HFFc6 (cell line): ENCODE data around the gene DSG2. TPM values are rescaled to one million over a fixed set of nuclear protein-coding genes. Genes with fewer than 3 reads are reported as not detected.

Experiments
- DNase-seq: peaks from one replicate; pipeline ENCODE4 v3.0.0-alpha.2; 2018
- H3K27ac Mint-ChIP-seq: 2 replicates; pipeline ENCODE4 v1.8.0; 2020; ENCODE audit warnings: mild to moderate bottlenecking, mixed read lengths
- H3K27me3 Mint-ChIP-seq: 2 replicates; pipeline ENCODE4 v1.8.0; 2021; ENCODE audit warnings: mild to moderate bottlenecking, moderate library complexity, mixed read lengths; ENCODE audit not compliant: insufficient read depth
- H3K36me3 Mint-ChIP-seq: 2 replicates; pipeline ENCODE4 v1.8.0; 2021; ENCODE audit warnings: low read depth, mixed read lengths
- H3K4me1 Mint-ChIP-seq: 2 replicates; pipeline ENCODE4 v1.8.0; 2020; ENCODE audit warnings: low read depth, mixed read lengths
- H3K4me3 Mint-ChIP-seq: 2 replicates; pipeline ENCODE4 v1.8.0; 2020; ENCODE audit warnings: mild to moderate bottlenecking, moderate library complexity, mixed read lengths
- H3K9me3 Mint-ChIP-seq: 2 replicates; pipeline ENCODE4 v1.8.0; 2020; ENCODE audit warnings: mild to moderate bottlenecking, mixed read lengths
- total RNA-seq, 6 experiments: library from RNA; stranded (reverse); fragmentation: NEBNext Ultra II Directional; extraction: Animal tissue kit (Norgen Biotek cat#: 25700); gene quantifications; 2 replicates in 1 of 6; 3 replicates in 5 of 6; pipeline ENCODE4 v1.2.3, GENCODE V29; 2021
- TF ChIP-seq, protein P1 (sequence below): fragments of 200-600 bp; sonication (generic); IDR thresholded peaks from 2 replicates; pipeline ENCODE4 v1.5.0; 2021; ENCODE audit warnings: antibody characterized with exemption, mild to moderate bottlenecking

DSG2 gene
- total RNA-seq, 6 experiments from 2014 or later = not detected

DNA sequence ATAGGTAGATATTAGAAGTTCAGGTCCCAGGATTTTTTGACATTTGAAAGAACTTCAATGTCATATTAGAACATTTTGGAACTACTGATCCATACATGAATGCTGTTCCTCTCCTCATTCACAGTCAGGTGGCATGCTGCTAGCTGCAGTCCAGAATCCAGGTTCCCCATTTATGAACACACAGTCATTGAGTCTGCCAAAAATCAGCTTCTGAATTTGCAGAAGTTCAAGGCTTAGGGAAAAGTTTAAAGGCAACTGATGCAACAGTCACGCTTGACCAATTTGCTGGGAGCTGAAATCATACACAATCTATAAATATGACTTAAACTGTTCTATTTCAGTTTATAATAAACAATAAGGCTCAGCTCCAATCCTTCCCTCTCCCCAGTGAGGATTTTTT is 76.4 kb downstream of the DSG2 start:
- H3K36me3 Mint-ChIP-seq = no peaks in the 10 kb centered on the region
- no peak for DNase-seq
- TF ChIP-seq, protein P1, sequence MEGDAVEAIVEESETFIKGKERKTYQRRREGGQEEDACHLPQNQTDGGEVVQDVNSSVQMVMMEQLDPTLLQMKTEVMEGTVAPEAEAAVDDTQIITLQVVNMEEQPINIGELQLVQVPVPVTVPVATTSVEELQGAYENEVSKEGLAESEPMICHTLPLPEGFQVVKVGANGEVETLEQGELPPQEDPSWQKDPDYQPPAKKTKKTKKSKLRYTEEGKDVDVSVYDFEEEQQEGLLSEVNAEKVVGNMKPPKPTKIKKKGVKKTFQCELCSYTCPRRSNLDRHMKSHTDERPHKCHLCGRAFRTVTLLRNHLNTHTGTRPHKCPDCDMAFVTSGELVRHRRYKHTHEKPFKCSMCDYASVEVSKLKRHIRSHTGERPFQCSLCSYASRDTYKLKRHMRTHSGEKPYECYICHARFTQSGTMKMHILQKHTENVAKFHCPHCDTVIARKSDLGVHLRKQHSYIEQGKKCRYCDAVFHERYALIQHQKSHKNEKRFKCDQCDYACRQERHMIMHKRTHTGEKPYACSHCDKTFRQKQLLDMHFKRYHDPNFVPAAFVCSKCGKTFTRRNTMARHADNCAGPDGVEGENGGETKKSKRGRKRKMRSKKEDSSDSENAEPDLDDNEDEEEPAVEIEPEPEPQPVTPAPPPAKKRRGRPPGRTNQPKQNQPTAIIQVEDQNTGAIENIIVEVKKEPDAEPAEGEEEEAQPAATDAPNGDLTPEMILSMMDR = no peak
- no peaks in the 10 kb centered on the region; the same call in 1 of the 2 replicates for H3K27me3 Mint-ChIP-seq
- no peak overlapping the region for H3K27ac Mint-ChIP-seq
- no peaks in the 10 kb centered on the region for H3K4me1 Mint-ChIP-seq
- no peak overlapping the region for H3K4me3 Mint-ChIP-seq
- H3K9me3 Mint-ChIP-seq = peaks cover 33% of the 10 kb centered on the region

- H3K4me1 Mint-ChIP-seq = no peaks in the 10 kb centered on the region
- H3K27me3 Mint-ChIP-seq = no peaks in the 10 kb centered on the region; the same call in 1 of the 2 replicates
- no peak for DNase-seq
- peaks cover 33% of the 10 kb centered on the region for H3K9me3 Mint-ChIP-seq
- H3K36me3 Mint-ChIP-seq = no peaks in the 10 kb centered on the region
- H3K4me3 Mint-ChIP-seq = no peak overlapping the region
- H3K27ac Mint-ChIP-seq = no peak overlapping the region
- TF ChIP-seq, protein P1 = no peak
These were observed 77.7 kb downstream of the DSG2 start for GRCh38 chr18:31575515-31576257.

- peaks cover 27% of the 10 kb centered on the region for H3K9me3 Mint-ChIP-seq
- TF ChIP-seq, protein P1 = no peak
- no peaks in the 10 kb centered on the region for H3K36me3 Mint-ChIP-seq
- H3K4me3 Mint-ChIP-seq = no peak overlapping the region
- no peaks in the 10 kb centered on the region for H3K27me3 Mint-ChIP-seq
- no peaks in the 10 kb centered on the region for H3K4me1 Mint-ChIP-seq
- H3K27ac Mint-ChIP-seq = no peak overlapping the region
- DNase-seq = no peak
These were observed 78.7 kb downstream of the DSG2 start for GRCh38 chr18:31576670-31577069.

GRCh38 chr18:31577195-31577594 is 79.2 kb downstream of the DSG2 start:
- DNase-seq = no peak
- no peaks in the 10 kb centered on the region for H3K27me3 Mint-ChIP-seq
- no peaks in the 10 kb centered on the region for H3K36me3 Mint-ChIP-seq
- no peak overlapping the region for H3K27ac Mint-ChIP-seq
- TF ChIP-seq, protein P1 = no peak
- H3K4me1 Mint-ChIP-seq = no peaks in the 10 kb centered on the region
- H3K4me3 Mint-ChIP-seq = no peak overlapping the region
- peaks cover 23% of the 10 kb centered on the region for H3K9me3 Mint-ChIP-seq

- Mint-ChIP-seq H3K36me3 (no peaks in the 10 kb centered on the region), H3K4me1 (no peaks in the 10 kb centered on the region), H3K27ac (no peak overlapping the region), H3K27me3 (no peaks in the 10 kb centered on the region), H3K4me3 (no peak overlapping the region), H3K9me3 (peaks cover 20% of the 10 kb centered on the region)
- no peak for DNase-seq
- TF ChIP-seq, protein P1 = no peak
These were observed 80.1 kb downstream of the DSG2 start for GRCh38 chr18:31578126-31578525.
